GM04503 (cell line): ENCODE data around the gene CFAP97D2.
A peak's percentile ranks its signal among the peaks of the same experiment; 100 is the strongest.
"Not testable (repeated sequence)": the region's sequence is repeated elsewhere in the genome, so short reads cannot be mapped to it uniquely, and the experiment has no call there.

Experiments used
- DNase-seq: peaks from one replicate; pipeline ENCODE4 v3.0.0-alpha.2; 2012; ENCODE audit warnings: low read depth

CFAP97D2 gene

GRCh38 chr13:114179087-114179658, at the start of gene CFAP97D2:
CFAP97D2 (plus strand) TSS chr13:114179257; CDS start chr13:114179331, 74 bp downstream.
- no peak for DNase-seq

GRCh38 chr13:114129649-114130062, 49.4 kb upstream of the CFAP97D2 start:
- DNase-seq: no peak

GRCh38 chr13:114130131-114130836, 48.8 kb upstream of the CFAP97D2 start:
- no peak for DNase-seq

GRCh38 chr13:114130837-114131582, 48.0 kb upstream of the CFAP97D2 start:
- peak; percentile 86 for DNase-seq

GRCh38 chr13:114131583-114132418, 47.3 kb upstream of the CFAP97D2 start:
- DNase-seq: no peak

GRCh38 chr13:114132419-114133121, 46.5 kb upstream of the CFAP97D2 start, which contains the start of gene RASA3:
RASA3 (minus strand) TSS chr13:114132623; CDS start chr13:114132489, 134 bp downstream.
- no peak for DNase-seq

- DNase-seq: not testable (repeated sequence)
Observed at GRCh38 chr13:114133126-114133525, 45.9 kb upstream of the CFAP97D2 start.

- DNase-seq: not testable (repeated sequence)
Observed at GRCh38 chr13:114133552-114133951, 45.5 kb upstream of the CFAP97D2 start.

- DNase-seq: no peak
Observed at GRCh38 chr13:114134111-114134943, 44.7 kb upstream of the CFAP97D2 start.

- no peak for DNase-seq
Observed at GRCh38 chr13:114134944-114135610, 44.0 kb upstream of the CFAP97D2 start.

GRCh38 chr13:114135731-114136171, 43.3 kb upstream of the CFAP97D2 start:
- no peak for DNase-seq

GRCh38 chr13:114136576-114136975, 42.5 kb upstream of the CFAP97D2 start:
- DNase-seq: no peak

GRCh38 chr13:114140131-114140905, 38.7 kb upstream of the CFAP97D2 start:
- no peak for DNase-seq

GRCh38 chr13:114140906-114141250, 38.2 kb upstream of the CFAP97D2 start:
- no peak for DNase-seq

GRCh38 chr13:114141261-114141996, 37.6 kb upstream of the CFAP97D2 start:
- no peak for DNase-seq

GRCh38 chr13:114142137-114142550, 36.9 kb upstream of the CFAP97D2 start:
- no peak for DNase-seq

- DNase-seq: no peak
Observed at GRCh38 chr13:114142640-114143490, 36.2 kb upstream of the CFAP97D2 start.
